ENCODE data around the gene ACTL7A. TPM values are rescaled to one million over a fixed set of nuclear protein-coding genes. Genes with fewer than 3 reads are reported as not detected.
"Not testable (repeated sequence)": the region's sequence is repeated elsewhere in the genome, so short reads cannot be mapped to it uniquely, and the experiment has no call there.

The ACTL7A gene
- total RNA-seq, 1 donor from 2014 or later, result not detected

GRCh38 chr9:108897324-108898096 is 35.4 kb downstream of the ACTL7A start:
- Histone ChIP-seq H3K27me3 (ENCODE audit: control insufficient read depth, insufficient read depth, low read length) (no peaks in the 10 kb centered on the region), H3K36me3 (ENCODE audit: control insufficient read depth, insufficient read depth, low read length) (no peaks in the 10 kb centered on the region)

DNA sequence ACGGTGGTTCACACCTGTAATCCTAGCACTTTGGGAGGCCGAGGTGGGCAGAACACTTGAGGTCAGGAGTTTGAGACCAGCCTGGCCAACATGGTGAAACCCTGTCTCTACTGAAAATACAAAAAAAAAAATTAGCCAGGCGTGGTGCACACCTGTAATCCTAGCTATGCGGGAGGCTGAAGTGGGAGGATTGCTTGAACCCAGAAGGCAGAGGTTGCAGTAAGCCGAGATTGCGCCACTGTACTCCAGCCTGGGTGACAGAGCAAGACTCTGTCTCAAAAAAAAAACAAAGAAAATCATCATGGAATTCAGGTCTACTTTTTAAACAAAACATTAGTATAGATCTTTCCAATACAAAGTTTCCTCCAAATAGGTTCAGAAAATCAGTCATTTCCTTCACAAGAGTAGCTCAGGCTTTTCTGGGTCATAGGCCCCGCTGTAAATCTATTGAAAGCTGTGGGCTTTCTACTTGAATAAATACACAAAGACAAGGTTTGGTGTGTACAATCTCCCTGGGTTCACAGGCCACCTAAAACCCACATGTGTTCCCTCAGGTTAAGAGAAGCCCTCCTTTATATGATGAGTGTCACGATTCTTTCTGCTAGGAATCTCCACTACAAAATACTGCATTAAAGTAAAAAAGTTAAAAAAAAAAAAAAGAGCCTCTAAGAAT is 37.1 kb downstream of the ACTL7A start:
- not testable (repeated sequence) for H3K4me3 ChIP-seq (ENCODE audit: low read depth, low read length); H3K27me3 ChIP-seq (ENCODE audit: control insufficient read depth, insufficient read depth, low read length); H3K36me3 ChIP-seq (ENCODE audit: control insufficient read depth, insufficient read depth, low read length); DNase-seq (ENCODE audit: low read depth)

More at GRCh38 chr9:108897324-108898096, 35.4 kb downstream of the ACTL7A start:
- H3K4me3 ChIP-seq (ENCODE audit: low read depth, low read length), result no peak overlapping the region
- no peak for DNase-seq (ENCODE audit: low read depth)
- TF ChIP-seq, protein P1, sequence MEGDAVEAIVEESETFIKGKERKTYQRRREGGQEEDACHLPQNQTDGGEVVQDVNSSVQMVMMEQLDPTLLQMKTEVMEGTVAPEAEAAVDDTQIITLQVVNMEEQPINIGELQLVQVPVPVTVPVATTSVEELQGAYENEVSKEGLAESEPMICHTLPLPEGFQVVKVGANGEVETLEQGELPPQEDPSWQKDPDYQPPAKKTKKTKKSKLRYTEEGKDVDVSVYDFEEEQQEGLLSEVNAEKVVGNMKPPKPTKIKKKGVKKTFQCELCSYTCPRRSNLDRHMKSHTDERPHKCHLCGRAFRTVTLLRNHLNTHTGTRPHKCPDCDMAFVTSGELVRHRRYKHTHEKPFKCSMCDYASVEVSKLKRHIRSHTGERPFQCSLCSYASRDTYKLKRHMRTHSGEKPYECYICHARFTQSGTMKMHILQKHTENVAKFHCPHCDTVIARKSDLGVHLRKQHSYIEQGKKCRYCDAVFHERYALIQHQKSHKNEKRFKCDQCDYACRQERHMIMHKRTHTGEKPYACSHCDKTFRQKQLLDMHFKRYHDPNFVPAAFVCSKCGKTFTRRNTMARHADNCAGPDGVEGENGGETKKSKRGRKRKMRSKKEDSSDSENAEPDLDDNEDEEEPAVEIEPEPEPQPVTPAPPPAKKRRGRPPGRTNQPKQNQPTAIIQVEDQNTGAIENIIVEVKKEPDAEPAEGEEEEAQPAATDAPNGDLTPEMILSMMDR (IDR thresholded peaks at IDR 0.05; ENCODE audit: insufficient read depth, low read length, poor library complexity, severe bottlenecking), result no peak

DNA sequence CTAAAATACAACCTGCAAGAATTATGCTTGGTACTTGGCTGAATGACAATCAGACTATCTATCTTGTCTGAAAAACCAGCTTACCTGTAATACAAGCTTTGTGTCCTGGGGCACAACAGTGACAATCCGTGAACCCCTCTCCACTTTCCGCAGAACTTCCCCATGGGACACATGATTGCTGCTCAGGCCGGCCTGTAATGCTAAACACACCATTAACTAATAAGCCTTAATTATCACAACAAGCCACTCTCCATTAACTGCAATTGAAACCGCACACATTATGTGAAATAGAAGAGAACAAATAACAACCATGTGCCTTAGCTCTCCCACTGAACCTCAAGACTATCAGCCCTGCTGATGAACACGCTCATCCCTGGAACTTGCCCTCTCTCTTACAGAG is 38.1 kb downstream of the ACTL7A start:
- DNase-seq (ENCODE audit: low read depth), result no peak
- Histone ChIP-seq H3K4me3 (ENCODE audit: low read depth, low read length) (no peak overlapping the region), H3K27me3 (ENCODE audit: control insufficient read depth, insufficient read depth, low read length) (no peaks in the 10 kb centered on the region), H3K36me3 (ENCODE audit: control insufficient read depth, insufficient read depth, low read length) (no peaks in the 10 kb centered on the region)
- TF ChIP-seq, protein P1 (IDR thresholded peaks at IDR 0.05; ENCODE audit: insufficient read depth, low read length, poor library complexity, severe bottlenecking), result no peak

DNA sequence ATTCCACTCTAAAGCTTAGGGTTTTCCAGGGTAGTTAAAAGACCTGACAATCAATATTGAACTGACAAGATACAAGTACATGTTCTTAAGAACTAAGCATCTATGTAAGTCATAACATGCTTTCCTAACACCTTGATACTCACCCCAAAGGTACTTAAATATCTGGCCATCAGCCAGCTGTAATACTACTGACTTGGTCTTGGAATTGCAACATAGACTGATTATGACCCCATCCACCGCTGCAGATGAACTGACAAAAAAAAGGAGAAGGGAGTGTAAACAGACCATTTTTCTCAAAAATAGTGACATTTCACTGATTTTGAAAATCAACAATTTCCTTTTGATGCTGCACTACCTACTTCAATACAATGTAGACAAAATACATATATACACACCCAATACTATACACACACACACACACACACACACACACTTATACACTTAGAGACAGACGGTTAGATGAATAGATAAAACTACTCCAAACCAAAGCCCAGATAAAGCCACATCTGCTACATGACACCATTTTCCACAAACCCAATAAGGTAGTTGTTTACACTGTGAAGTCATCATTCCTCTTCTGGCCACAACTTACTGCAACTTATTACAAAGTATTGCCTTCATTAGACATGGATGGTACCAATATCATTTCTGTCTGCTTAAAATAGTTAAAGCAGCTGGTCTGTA is 41.5 kb downstream of the ACTL7A start:
- no peak overlapping the region for H3K4me3 ChIP-seq (ENCODE audit: low read depth, low read length)
- no peaks in the 10 kb centered on the region for H3K27me3 ChIP-seq (ENCODE audit: control insufficient read depth, insufficient read depth, low read length)
- TF ChIP-seq, protein P1 (IDR thresholded peaks at IDR 0.05; ENCODE audit: insufficient read depth, low read length, poor library complexity, severe bottlenecking), result no peak
- H3K36me3 ChIP-seq (ENCODE audit: control insufficient read depth, insufficient read depth, low read length), result peaks cover 2% of the 10 kb centered on the region
- DNase-seq (ENCODE audit: low read depth), result no peak

DNA sequence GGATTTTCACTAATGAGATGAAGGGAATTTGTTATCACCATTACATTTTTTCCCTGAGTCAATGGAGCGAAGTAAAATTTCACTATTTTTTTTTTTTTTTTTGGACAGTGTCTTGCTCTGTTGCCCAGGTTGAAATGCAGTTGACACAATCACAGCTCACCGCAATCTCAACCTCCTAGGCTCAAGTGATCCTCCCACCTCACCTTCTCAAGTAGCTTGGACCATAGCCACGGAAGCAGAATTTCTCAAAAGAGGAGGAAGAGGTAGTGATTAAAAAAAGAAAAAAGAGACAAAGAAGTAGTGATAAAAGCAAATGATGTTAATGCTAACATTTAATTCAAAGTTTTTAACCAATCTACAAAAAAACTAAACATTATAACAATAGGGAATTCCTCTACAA is 42.1 kb downstream of the ACTL7A start:
- TF ChIP-seq, protein P1 (IDR thresholded peaks at IDR 0.05; ENCODE audit: insufficient read depth, low read length, poor library complexity, severe bottlenecking), result no peak
- H3K36me3 ChIP-seq (ENCODE audit: control insufficient read depth, insufficient read depth, low read length), result peaks cover 2% of the 10 kb centered on the region
- H3K4me3 ChIP-seq (ENCODE audit: low read depth, low read length), result no peak overlapping the region
- no peak for DNase-seq (ENCODE audit: low read depth)
- H3K27me3 ChIP-seq (ENCODE audit: control insufficient read depth, insufficient read depth, low read length), result no peaks in the 10 kb centered on the region

- no peak for DNase-seq (ENCODE audit: low read depth)
- Histone ChIP-seq H3K36me3 (ENCODE audit: control insufficient read depth, insufficient read depth, low read length) (peaks cover 2% of the 10 kb centered on the region), H3K27me3 (ENCODE audit: control insufficient read depth, insufficient read depth, low read length) (no peaks in the 10 kb centered on the region), H3K4me3 (ENCODE audit: low read depth, low read length) (no peak overlapping the region)
- TF ChIP-seq, protein P1 (IDR thresholded peaks at IDR 0.05; ENCODE audit: insufficient read depth, low read length, poor library complexity, severe bottlenecking), result no peak
Observed at GRCh38 chr9:108905494-108905893, 43.4 kb downstream of the ACTL7A start.
